Measurements from ENCODE around the gene MAN2A2. TPM values are rescaled to one million over a fixed set of nuclear protein-coding genes. Genes with fewer than 3 reads are reported as not detected.

MAN2A2 gene
- total and polyA plus RNA-seq, 2 donors (not counting 3 experiments of a cell fraction or from before 2014, with no cell fraction given), result 60.9 to 77.7 TPM

DNA sequence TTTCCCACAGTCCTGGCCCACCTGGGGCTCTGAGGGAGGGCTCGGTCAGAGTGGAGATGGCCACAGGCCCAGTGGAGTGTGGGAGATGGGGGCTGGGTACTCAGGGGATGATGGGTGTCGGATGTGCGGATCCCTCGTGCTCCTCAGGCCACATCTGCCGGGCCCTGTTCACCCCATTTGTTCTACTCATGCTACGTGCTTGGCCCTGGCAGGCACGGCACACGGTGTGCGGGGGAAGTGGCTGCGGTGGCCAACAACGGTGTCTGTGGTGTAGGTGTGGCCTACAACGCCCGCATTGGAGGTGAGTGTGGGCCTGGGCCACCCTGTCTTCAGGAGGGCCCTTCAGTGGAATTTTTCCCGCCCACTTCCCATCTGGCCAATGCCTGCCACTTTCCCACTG is 25.8 kb upstream of the MAN2A2 start:
- H3K27ac ChIP-seq (ENCODE audit: insufficient read depth, low read depth, low read length), result no peak overlapping the region
- no TSS peak for BruUV-seq (replicated peaks)
- ChIA-PET CTCF (no interaction called here), POLR2A (no interaction called here)
- H3K79me2 ChIP-seq (ENCODE audit: control insufficient read depth, insufficient read depth, low read length), result peaks cover 35% of the 10 kb centered on the region
- no peak overlapping the region for H3K4me3 ChIP-seq (replicated peaks in 1 of 3; ENCODE audit: insufficient read depth in 1 of 3, low read depth in 1 of 3, low read length in 3 of 3)
- H3K4me2 ChIP-seq (ENCODE audit: insufficient read depth, low read length), result no peak overlapping the region
- H3K9ac ChIP-seq (replicated peaks; ENCODE audit: extremely low read depth, insufficient read depth, low read length), result no peak overlapping the region
- TF ChIP-seq EZH2 (IDR thresholded peaks at IDR 0.05; ENCODE audit: borderline replicate concordance, low read depth, low read length, severe bottlenecking), result no peak
- TF ChIP-seq GATA2 (IDR thresholded peaks at IDR 0.05; ENCODE audit: insufficient read depth, insufficient read length, low read depth, low read length), result no peak
- TF ChIP-seq, protein P1, sequence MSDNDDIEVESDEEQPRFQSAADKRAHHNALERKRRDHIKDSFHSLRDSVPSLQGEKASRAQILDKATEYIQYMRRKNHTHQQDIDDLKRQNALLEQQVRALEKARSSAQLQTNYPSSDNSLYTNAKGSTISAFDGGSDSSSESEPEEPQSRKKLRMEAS (IDR thresholded peaks at IDR 0.05; ENCODE audit: insufficient read depth, insufficient read length), result no peak
- no peak for TF ChIP-seq POLR2AphosphoS5 (IDR thresholded peaks at IDR 0.05; ENCODE audit: insufficient read depth, low read depth, low read length)
- TF ChIP-seq POLR2A (IDR thresholded peaks at IDR 0.05; ENCODE audit: low read depth, low read length), result no peak
- TF ChIP-seq FOS (IDR thresholded peaks at IDR 0.05; ENCODE audit: borderline replicate concordance, insufficient read depth, low read length), result no peak
- no peak for TF ChIP-seq JUN (IDR thresholded peaks at IDR 0.05; ENCODE audit: borderline replicate concordance, insufficient read depth, insufficient read length, low read depth)
- TF ChIP-seq, protein P2, sequence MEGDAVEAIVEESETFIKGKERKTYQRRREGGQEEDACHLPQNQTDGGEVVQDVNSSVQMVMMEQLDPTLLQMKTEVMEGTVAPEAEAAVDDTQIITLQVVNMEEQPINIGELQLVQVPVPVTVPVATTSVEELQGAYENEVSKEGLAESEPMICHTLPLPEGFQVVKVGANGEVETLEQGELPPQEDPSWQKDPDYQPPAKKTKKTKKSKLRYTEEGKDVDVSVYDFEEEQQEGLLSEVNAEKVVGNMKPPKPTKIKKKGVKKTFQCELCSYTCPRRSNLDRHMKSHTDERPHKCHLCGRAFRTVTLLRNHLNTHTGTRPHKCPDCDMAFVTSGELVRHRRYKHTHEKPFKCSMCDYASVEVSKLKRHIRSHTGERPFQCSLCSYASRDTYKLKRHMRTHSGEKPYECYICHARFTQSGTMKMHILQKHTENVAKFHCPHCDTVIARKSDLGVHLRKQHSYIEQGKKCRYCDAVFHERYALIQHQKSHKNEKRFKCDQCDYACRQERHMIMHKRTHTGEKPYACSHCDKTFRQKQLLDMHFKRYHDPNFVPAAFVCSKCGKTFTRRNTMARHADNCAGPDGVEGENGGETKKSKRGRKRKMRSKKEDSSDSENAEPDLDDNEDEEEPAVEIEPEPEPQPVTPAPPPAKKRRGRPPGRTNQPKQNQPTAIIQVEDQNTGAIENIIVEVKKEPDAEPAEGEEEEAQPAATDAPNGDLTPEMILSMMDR (IDR thresholded peaks at IDR 0.05; ENCODE audit: extremely low read depth in 1 of 2, insufficient read depth in 1 of 2, low read depth in 1 of 2, low read length in 2 of 2), result no peak
- TF ChIP-seq MYC (IDR thresholded peaks at IDR 0.05; ENCODE audit: low read depth, low read length), result no peak
- H4K20me1 ChIP-seq (replicated peaks; ENCODE audit: control insufficient read depth, extremely low read depth, insufficient read depth, low read length), result no peaks in the 10 kb centered on the region
- no peaks in the 10 kb centered on the region for H3K27me3 ChIP-seq (ENCODE audit: control insufficient read depth in 2 of 2, insufficient read depth in 2 of 2, low read length in 2 of 2)
- intact Hi-C loops (cut with micrococcal nuclease) (no loop called here), dilution Hi-C loops (cut with MboI; ENCODE audit: extremely low pct_ligation_motif_present, low sequenced_read_pairs) (no loop called here)
- peaks cover 22% of the 10 kb centered on the region for H3K4me1 ChIP-seq (ENCODE audit: control insufficient read depth, extremely low read depth, insufficient read depth, low read length)
- DNase-seq (ENCODE audit: low read depth, low spot score) (no peak), FAIRE-seq (no peak)
- H2AFZ ChIP-seq (ENCODE audit: low read depth, low read length), result no peak overlapping the region
- H3K9me3 ChIP-seq (replicated peaks; ENCODE audit: control insufficient read depth, insufficient read depth, low read length), result no peaks in the 10 kb centered on the region
- no peaks in the 10 kb centered on the region for H3K9me1 ChIP-seq (replicated peaks; ENCODE audit: control insufficient read depth, extremely low read depth, insufficient read depth, low read length)
- H3K36me3 ChIP-seq (ENCODE audit: control insufficient read depth in 2 of 2, extremely low read depth in 1 of 2, insufficient read depth in 2 of 2, low read length in 2 of 2), result peaks cover 15 to 51% of the 10 kb centered on the region in 2 experiments
